HG03108 (cell line): ENCODE measurements around the gene PRKAR1B.

Source experiments
- ATAC-seq: cut with Tn5 transposase; IDR thresholded peaks from one replicate; pipeline ENCODE4 v1.9.1; 2021; ENCODE audit warnings: moderate library complexity; ENCODE audit not compliant: unreplicated experiment

The PRKAR1B gene

DNA sequence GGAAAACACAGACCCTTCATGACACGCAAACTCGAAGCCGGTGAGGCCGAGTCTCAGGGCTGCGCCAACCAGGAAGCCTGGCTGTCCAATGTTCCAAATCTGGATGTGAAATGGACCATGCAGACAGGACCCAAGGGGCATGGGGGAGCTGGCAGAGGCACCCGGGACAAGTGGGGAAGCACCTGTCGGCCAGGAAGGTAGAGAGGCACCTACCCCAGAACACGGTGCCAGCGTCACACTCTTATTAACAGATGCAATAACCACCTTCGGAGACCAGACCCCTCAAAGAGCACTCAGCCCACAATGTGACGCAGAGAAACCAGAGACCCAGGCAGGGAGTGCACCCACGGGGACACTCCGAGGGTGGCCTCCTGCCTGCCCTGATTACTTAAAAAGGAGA, 119.1 kb downstream of the PRKAR1B start:
- no peak for ATAC-seq

GRCh38 chr7:605661-606450, 121.2 kb downstream of the PRKAR1B start:
- ATAC-seq = no peak

DNA sequence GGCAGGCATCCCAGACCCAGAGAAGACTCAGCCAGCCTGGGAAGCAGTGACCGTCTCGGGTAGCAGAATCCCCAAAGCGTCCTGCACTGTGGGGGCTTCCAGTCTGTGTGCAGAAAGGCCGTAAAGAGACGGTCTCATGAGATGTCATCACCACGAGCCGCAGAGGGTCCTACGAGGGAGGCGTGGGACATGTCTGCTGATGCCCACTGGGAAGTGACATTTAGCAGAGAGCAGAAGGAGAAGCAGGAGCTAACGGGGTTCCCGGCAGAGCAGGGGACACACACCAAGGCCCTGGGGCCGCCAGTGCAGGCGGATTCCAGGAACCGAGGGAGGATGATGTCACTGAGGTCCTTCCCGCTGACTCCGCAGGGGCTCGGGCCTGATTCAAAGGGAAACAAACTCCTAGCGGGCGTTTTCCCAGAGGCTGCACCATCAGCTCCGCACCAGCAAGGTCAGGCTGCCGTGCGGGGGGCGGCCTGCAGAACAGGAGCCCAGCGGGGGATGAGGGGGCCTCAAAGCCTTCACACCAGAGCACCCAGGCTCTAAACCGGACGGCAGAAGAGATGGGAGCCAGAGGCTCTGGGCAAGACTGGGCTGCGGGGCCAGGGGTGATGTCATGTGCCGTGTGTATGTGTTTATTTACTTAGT, 122.1 kb downstream of the PRKAR1B start:
- ATAC-seq = no peak

DNA sequence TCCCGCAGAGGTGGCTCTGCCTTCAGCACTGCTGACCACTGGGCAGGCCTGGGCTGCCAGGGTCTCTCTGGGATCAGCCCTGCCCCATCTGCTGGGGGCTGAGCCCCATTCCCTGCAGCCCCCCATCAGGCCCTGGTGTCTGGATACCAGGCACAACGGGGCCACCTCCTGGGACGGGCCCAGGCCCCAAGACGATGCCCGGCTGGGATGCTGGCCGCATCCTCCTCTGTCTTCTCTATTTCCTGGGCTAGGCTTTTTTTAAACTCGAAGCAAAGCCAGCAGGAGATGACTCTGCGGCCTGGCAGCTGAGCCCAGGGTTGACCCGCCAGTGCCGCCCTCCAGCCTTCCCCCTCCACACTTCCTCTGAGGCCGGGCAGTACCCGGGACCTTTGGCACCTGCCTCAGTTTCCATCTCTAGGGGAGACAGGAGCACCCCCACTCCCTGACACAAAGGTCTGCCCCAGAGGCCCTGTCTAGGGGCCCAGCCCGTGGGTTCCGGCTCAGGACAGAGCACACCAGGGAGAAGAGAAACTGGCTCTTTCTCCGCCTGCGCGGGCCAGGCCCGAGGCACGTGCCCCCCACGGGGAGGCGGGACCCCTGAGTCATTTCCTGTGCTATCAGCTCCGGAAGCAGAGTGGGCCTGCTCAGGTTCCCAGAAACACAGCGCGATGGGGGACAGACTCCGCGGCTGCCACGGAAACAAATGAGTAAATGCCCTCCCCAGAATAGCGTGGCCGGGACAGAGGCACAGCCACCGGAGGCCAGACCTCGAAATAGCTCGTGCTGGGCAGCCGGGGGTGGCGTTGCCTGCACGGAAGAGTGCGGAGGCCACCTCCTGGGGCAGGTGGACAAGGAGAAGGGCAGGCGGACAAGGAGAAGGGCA, 122.8 kb downstream of the PRKAR1B start:
- peak; percentile 65 for ATAC-seq

DNA sequence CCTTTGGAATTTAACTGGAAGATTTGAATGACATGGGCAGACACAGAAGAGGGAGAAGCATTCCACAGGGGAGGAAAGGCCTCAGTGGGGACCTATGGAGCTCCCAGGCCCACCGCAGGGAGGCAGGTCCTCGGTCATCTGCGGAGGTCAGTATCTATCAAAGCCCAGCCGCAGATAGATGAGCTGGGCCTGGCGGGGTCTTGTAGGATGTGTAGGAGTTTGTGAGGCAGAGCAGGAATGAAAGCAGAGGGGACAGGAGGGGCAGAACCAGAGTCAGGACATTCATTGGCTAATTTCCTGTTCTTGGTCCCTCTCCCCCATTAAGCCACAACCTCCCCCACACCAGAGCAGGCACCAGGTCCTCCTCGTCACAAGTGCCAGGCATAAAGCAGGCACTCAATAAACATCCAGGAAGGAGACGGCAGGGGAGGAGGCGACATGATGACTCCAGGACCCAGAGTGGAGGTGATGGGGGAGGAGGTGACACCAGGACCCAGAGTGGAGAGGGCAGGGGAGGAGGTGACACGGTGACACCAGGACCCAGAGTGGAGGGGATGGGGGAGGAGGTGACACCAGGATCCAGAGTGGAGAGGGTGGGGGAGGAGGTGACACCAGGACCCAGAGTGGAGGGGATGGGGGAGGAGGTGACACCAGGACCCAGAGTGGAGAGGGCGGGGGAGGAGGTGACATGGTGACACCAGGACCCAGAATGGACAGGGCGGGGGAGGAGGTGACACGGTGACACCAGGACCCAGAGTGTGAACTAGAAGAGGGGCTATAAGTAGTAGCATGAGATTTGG, 123.7 kb downstream of the PRKAR1B start:
- ATAC-seq = no peak

DNA sequence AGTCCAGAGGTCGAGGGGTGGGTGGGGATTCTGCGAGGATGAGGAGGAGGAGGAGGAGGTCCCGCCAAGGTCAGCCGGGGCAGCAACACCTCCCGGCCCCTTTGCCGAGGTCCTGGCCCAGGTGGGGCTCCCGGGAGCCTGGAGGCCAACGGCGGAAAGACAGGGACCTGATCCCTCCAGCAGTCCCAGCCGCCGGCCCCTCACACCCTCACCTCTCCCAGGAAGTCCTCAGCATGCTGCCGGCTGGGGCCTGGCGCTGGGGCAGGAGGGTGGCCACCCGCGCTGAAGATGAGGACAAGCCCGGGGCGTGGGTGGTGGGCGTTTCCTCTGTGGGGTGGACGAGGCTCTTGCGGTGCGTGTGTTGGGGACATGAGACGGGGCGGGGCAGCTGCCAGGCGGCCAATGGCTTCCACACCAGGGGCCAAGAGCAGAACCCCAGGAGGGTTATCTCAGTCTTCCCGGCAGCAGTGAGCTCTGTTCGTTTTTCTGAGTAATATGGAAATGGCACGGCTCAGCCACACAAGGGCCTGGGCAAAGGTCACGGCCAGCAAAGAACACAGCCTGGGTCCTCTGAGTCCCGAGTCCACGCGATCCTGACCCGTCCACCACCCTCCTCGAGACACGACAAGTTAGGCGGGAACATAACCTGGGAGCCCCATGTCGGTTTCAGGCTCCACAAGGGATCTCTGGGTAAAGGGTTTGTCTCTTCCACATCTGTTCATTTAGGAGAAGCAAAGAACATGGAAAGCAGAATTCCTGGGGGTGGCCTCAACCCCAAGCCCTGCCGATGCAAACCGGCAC, 124.5 kb downstream of the PRKAR1B start:
- no peak for ATAC-seq

DNA sequence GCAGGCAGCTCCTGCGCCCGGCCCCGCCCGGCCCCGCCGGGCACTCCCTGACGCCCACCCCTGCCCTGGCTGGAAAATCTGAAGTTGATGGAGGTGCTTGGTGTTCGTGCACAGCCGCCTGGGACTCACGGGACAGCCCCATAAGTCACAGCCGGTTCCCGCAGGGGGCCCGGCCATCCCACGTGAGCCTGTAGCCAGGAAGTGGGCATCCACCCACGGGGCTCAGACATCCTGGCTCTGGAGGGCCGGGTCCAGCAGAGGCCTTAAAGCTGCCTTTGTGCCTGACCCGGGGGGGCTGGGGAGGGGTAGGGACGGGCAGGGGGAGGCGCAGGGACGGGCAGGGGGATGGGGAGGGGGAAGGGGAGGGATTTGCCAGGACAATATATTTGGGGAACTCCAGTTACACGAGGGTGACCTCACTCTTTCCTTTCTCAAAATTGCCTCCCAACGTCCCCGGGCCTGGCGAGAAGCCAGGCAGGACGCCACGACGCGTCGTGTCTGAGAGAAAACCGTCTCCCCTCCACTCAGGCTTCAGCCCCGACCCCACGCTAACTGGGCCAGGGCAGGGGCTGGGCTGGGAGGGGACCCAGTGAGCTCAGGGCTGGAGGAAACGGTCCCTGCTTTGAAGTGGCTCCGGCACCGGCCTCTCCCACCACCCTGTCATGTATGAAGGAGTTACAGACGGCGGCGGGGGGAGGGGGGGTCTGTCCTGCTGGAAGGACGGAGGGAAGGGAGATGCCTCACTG, 125.3 kb downstream of the PRKAR1B start:
- ATAC-seq = peak; percentile 49

DNA sequence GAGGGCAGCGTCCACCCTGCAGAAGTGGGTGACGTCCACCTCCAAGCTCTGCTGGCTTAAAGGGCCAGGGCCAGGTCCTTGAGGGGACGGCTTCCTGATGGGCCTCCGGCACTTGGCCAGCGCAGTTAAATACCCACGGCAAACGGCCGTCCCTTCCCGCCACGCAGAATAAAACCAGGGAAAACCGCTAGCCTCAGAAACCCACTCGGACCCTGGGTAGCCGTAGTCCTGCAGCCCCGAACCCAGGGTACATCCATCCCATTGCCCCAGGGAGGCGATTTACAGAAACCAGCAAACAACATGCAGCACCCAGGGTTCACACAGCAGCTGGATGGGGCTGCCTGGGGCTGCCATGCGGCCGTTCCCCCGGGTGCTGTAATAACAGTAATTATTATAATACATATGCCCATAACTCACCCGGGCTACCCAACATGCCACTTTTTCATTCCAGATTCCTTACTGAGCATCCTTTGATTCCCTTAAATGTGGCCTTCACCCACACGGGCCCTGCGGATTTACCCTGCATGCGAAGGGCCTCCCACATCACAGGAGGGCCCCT, 126.0 kb downstream of the PRKAR1B start:
- ATAC-seq = no peak

DNA sequence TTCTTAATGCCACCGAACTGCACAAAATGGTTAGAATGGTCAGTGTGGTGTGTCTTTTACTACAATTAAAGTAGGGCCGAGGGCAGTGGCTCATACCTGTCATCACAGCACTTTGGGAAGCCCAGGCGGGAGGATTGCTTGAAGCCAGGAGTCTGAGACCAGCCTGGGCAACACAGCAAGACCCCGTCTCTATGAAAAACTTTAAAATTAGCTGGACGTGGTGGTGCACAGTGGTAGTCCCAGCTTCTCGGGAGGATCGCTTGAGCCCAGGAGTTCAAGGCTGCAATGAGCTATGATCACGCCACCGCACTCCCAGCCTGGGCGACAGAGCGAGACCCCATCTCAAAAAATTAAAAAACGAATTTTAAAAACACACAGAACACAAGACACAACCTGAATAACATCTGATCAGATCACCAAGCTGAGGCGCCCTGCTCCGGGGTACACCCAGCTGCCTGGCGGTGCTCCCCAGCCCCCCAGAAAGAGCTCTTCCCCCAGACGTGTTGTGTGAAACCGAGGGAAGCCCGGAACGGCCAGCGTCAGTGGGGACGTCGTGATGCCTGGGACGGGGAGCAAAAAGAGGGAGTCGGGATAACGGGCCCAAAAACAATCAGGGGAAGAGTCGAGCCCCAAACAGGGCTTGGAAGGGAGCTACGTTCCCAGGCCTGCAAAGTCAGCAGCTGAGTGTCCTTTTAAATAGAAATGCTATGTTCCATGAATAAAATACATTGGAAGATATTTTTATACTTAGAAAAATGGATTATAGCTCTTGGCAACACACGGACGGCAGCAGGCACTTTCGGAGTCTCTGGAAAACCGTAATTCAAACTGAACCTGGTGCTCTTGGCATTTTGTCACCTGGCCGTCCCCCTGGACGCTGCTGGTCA, 126.7 kb downstream of the PRKAR1B start:
- no peak for ATAC-seq

DNA sequence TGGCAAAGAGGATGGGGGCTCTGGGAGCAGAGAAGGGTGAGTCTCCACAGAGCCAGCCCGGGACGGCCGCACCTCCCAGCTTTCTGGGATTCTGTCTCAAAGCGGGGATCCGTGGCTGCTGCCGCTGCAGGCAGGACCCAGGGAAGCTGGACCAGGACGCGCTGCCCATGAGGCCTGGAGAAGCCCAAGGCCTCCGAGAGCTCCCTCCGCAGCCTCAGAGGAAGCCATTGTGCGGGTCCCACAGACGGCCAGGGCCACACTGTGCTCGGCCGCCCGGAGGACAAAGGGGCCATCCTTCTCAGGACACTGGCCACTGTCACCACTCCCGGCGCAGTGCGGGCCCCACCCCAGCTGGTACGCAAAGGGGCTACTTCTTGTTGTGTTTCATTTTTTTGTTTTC, 128.2 kb downstream of the PRKAR1B start:
- no peak for ATAC-seq

DNA sequence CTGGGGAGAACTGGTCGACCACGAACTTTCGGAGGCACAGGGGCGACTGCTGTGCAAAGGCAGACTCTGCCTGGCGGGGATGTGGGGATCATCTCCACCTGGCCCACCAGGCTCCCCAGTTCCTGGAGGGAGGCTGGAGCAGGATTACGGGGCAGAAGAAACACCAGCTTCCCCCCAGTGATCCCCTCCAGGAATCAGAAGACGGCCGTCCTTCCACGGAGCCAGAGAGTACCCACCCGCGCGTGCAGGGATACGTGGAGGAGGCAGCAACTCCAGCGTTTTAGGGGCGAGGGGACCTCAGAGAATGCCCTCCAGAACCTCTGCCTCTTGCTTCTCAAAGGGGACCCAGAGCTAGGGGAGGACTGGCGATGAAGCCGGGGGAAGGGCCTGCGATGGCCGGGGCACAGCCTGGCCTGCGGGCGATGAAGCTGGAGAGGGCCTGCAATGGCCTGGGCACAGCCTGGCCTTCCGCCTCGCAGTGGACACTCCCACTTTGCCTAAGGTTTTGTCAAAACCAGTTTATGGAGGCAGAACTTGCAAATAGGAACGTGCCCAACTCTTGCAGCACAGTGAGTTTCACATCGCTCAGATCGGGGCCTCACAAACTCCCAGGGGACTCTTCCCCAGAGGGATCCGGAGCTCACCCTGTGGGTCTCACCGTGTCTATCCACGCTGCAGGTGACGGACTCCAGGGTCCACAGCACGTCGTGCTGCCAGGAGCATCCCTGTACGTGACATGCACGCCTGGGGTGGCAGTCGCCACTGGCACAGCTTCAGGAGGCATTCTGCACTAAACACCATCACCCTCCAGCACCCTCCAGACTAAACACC, 129.5 kb downstream of the PRKAR1B start:
- ATAC-seq = no peak

- ATAC-seq = no peak
Observed at GRCh38 chr7:596819-597182, 130.3 kb downstream of the PRKAR1B start.

DNA sequence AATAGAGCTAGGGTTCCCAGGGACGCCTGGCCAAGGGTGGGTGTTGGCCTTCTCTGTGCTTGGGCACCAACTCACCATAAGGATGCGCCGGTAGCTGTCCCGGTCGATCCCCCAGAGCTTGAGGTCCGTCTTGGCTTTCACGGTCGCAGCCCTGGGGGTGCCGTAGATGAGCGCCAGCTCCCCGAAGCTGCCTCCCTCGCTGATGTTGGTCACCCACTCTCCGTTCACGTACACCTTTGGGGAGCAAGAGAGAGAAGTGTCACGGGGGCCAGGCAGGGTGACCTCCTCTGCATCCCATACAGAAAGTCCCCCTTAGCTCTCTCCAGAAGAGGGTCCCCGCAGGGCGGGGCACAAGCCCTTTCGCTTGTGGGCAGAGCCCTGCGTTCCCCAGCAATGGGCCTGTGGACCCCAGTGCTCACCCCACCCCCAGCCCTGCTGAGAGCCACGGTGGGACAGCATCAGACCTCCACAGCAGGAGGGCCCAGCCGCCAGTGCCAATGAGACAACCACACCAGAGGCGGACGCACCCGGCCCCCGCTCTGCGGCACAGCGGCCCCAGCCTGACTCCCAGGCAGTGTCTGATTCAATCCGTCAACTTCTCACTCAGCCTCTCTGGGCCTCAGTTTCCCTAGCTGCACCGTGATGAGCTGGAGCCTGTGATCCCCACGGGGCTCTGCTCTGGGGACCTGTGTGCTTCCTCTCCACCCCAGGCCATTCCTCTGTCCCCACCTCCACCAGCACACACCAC, 130.8 kb downstream of the PRKAR1B start:
- no peak for ATAC-seq

DNA sequence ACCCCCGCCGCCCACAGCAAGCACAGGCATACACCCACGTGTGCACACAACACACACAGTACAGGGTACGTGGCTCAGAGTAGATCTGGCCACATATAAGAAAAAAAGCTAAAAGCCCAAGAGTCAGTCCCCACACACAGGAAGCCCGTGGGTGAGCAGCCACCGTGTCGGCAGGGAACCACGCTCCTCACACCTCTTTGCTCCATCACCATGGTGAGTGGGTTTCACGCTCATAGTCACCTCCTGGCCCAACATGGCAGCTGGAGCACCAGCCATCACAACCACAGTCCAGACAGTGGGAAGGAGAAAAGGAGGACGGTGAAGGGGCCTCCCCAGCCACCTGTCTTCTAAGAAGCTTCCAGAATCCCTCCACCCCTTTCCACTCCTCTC, 131.5 kb downstream of the PRKAR1B start:
- no peak for ATAC-seq

GRCh38 chr7:594920-595620, 132.0 kb downstream of the PRKAR1B start:
- ATAC-seq = no peak
